Lung (tissue), 12 donors: ENCODE results near the gene RPS17. TPM values are rescaled to one million over a fixed set of nuclear protein-coding genes. Genes with fewer than 3 reads are reported as not detected.

Experiments
- ATAC-seq: fragments of 200-7000 bp; cut with Tn5 transposase; one replicate; pipeline ENCODE4 v1.9.1; 2020; ENCODE audit warnings: moderate number of reproducible peaks; ENCODE audit not compliant: insufficient read depth, low FRiP score
- DNase-seq, 3 donors: peaks; one replicate each; pipeline ENCODE4 v3.0.0-alpha.2; 2013 to 2017
- H3K27ac ChIP-seq, 2 donors: one replicate each; pipeline ENCODE4 v1.5.1; 2013; ENCODE audit warnings: mild to moderate bottlenecking in 2 of 2, moderate library complexity in 2 of 2, control low read depth in 1 of 2, inconsistent platforms in 1 of 2, low read depth in 1 of 2, low read length in 1 of 2
- H3K27me3 ChIP-seq, 3 donors: one replicate each; pipeline ENCODE4 v1.5.1; 2013; ENCODE audit warnings: low read length in 2 of 3; ENCODE audit not compliant: control insufficient read depth in 3 of 3, insufficient read depth in 3 of 3
- H3K36me3 ChIP-seq, 4 donors: one replicate each; pipeline ENCODE4 v1.5.1; 2013; ENCODE audit warnings: low read length in 4 of 4, mild to moderate bottlenecking in 1 of 4, moderate library complexity in 1 of 4; ENCODE audit not compliant: control insufficient read depth in 4 of 4, insufficient read depth in 4 of 4
- H3K4me1 ChIP-seq, 5 donors: one replicate each; pipeline ENCODE4 v1.5.1; 2013; ENCODE audit warnings: low read length in 5 of 5, mild to moderate bottlenecking in 2 of 5, moderate library complexity in 1 of 5; ENCODE audit not compliant: control insufficient read depth in 5 of 5, insufficient read depth in 5 of 5
- H3K4me3 ChIP-seq: one replicate; pipeline ENCODE4 v1.5.1; 2013; ENCODE audit warnings: mild to moderate bottlenecking, control low read depth, moderate library complexity
- H3K9ac ChIP-seq, 2 donors: one replicate each; pipeline ENCODE4 v1.5.1; 2013; ENCODE audit warnings: low read length in 2 of 2, control low read depth in 1 of 2; ENCODE audit not compliant: insufficient read depth in 1 of 2
- H3K9me3 ChIP-seq, 4 donors: one replicate each; pipeline ENCODE4 v1.5.1; 2013; ENCODE audit warnings: low read length in 3 of 4, mild to moderate bottlenecking in 1 of 4, moderate library complexity in 1 of 4; ENCODE audit not compliant: control insufficient read depth in 4 of 4, insufficient read depth in 3 of 4
- CTCF ChIP-seq: IDR thresholded peaks from 2 replicates; pipeline ENCODE4 v1.5.1; 2012; ENCODE audit warnings: mild to moderate bottlenecking; ENCODE audit errors: control extremely low read depth, extremely low read depth
- WGBS, 2 donors: extraction: QIAGEN DNeasy Blood & Tissue Kit; methylation state at CpG; one replicate each; pipeline ENCODE4 v1.1.7; 2013; 5-methylcytosine and 5-hydroxymethylcytosine counted together
- polyA plus RNA-seq, 2 donors: library from polyadenylated mRNA; stranded (reverse); fragments of 200-250 nt; gene quantifications; one replicate each; pipeline ENCODE4 v1.2.1, GENCODE V29; 2013
- total RNA-seq, 2 donors: library from RNA; depleted of rRNA in 1 of 2; stranded (reverse); fragments of >200 nt in 1 of 2; gene quantifications; one replicate each; pipeline ENCODE4 v1.2.1, GENCODE V29; 2014 to 2021
- donor health status: control.
- donor health status: control.
- donor health status: Bipolar disorder and iron deficiency.
- donor health status: healthy.
- donor health status: DM: yes; HTN: yes; CAD: no.

Gene RPS17
- total and polyA plus RNA-seq, 4 donors = 1,181 to 4,573 (median 2,417) TPM

DNA sequence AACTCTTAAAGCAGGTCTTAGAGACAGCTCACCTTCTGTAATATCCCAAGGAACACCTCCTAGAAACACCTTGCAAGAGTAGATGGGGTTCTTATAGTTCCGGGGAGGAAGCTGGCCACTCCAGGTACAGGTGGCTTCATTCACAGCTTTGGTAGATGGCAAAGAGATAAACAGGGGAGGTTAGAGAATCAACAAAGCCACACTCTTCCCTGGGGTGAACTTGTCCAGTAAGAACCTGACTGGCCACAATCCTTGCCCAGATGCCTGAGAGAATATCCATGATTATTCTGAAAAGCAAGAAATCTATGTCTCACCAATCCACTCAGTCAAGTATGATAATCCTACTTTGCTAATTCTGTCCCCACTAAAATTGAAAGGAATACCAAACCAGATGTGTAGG is 13.6 kb upstream of the RPS17 start:
- DNase-seq (no peak), ATAC-seq (no peak)
- TF ChIP-seq CTCF = no peak
- Histone ChIP-seq H3K4me3 (no peak overlapping the region), H3K9me3 (no peaks in the 10 kb centered on the region), H3K9ac (no peak overlapping the region), H3K27ac (no peak overlapping the region), H3K36me3 (peaks cover 0 to 6% (median 2%) of the 10 kb centered on the region in 4 donors), H3K4me1 (no peaks in the 10 kb centered on the region), H3K27me3 (peaks cover 0 to 4% (median 0%) of the 10 kb centered on the region in 3 donors)
- 91 to 92% methylated on average over 1 of the region's 1 CpG for WGBS, 2 donors

DNA sequence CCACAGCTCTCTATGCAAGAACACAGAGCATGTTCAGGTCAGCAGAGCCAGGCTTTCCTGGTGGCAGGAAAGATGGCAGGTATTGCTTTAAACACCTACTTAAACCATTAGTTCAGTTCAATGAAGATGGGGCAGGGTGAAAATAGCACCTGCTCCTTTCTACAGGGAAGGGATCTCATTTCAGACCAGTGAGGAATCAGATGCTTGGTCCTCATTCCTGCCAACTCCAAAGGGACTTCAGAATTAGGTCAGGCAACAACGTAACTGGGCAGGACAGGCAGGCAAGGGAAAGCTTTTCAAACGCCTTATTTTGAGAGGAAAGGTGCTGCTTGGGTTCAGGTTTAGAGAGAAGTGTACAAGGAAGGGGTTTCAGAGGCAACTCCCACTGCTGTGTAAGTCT is 12.6 kb upstream of the RPS17 start:
- Histone ChIP-seq H3K9me3 (no peaks in the 10 kb centered on the region), H3K27ac (no peak overlapping the region), H3K36me3 (peaks cover 0 to 6% (median 2%) of the 10 kb centered on the region in 4 donors), H3K4me1 (no peaks in the 10 kb centered on the region), H3K27me3 (peaks cover 0 to 4% (median 0%) of the 10 kb centered on the region in 3 donors), H3K4me3 (no peak overlapping the region), H3K9ac (no peak overlapping the region)
- 72 to 90% methylated on average over 2 of the region's 2 CpGs for WGBS, 2 donors
- ATAC-seq (no peak), DNase-seq (no peak)
- TF ChIP-seq CTCF = no peak

GRCh38 chr15:82551646-82552247 is 11.5 kb upstream of the RPS17 start:
- ATAC-seq (peak; percentile 27), DNase-seq (no peak)
- TF ChIP-seq CTCF = no peak
- Histone ChIP-seq H3K27ac (no peak overlapping the region), H3K9me3 (peaks cover 0 to under 1% (median 0%) of the 10 kb centered on the region in 4 donors), H3K9ac (no peak overlapping the region), H3K36me3 (peaks cover 0 to 6% (median 2%) of the 10 kb centered on the region in 4 donors), H3K4me3 (no peak overlapping the region), H3K27me3 (no peaks in the 10 kb centered on the region), H3K4me1 (no peaks in the 10 kb centered on the region)
- 63 to 81% methylated on average over 5 of the region's 5 CpGs for WGBS, 2 donors
